Astrocyte of the cerebellum (primary cell): Measurements from ENCODE around the gene LZTS3.
"Not testable (repeated sequence)": the region's sequence is repeated elsewhere in the genome, so short reads cannot be mapped to it uniquely, and the experiment has no call there.

Experiments
- DNase-seq: peaks from one replicate; pipeline ENCODE4 v3.0.0-alpha.2; 2011; ENCODE audit warnings: low read depth
- H3K4me3 ChIP-seq: 2 replicates; pipeline ENCODE4 v1.5.1; 2011; ENCODE audit warnings: mild to moderate bottlenecking, low read depth, low read length, moderate library complexity
- CTCF ChIP-seq: IDR thresholded peaks from 2 replicates; pipeline ENCODE4 v1.5.1; 2012; ENCODE audit warnings: low read length, low read depth, moderate library complexity, mild to moderate bottlenecking; ENCODE audit errors: missing control alignments
- in situ Hi-C: cut with HindIII; loops from 2 replicates; pipeline ENCODE4 v1.10.0; 2017; ENCODE audit warnings: low sequenced_read_pairs

The LZTS3 gene

GRCh38 chr20:3172933-3173609 is at the start of gene LZTS3:
TSS of gene LZTS3 (minus strand) at chr20:3173549. CDS start at chr20:3167163, 6,386 bp downstream.
- H3K4me3 ChIP-seq = peak within 1 kb of the TSS; percentile 90
- no peak for DNase-seq
- no peak for TF ChIP-seq CTCF
- in situ Hi-C loops = no loop called here

GRCh38 chr20:3221398-3222226 is 48.3 kb upstream of the LZTS3 start:
- DNase-seq = no peak
- in situ Hi-C loops = no loop called here
- no peak overlapping the region for H3K4me3 ChIP-seq
- no peak for TF ChIP-seq CTCF

- in situ Hi-C loops = no loop called here
These were observed 45.1 kb upstream of the LZTS3 start for GRCh38 chr20:3218307-3218988.

GRCh38 chr20:3215359-3215917 is 42.1 kb upstream of the LZTS3 start:
- DNase-seq, in situ Hi-C loops, H3K4me3 ChIP-seq: not testable (repeated sequence)

More at GRCh38 chr20:3218307-3218988, 45.1 kb upstream of the LZTS3 start:
- no peak overlapping the region for H3K4me3 ChIP-seq
- peak; percentile 90 for TF ChIP-seq CTCF
- no peak for DNase-seq

GRCh38 chr20:3213226-3213625 is 39.9 kb upstream of the LZTS3 start:
- no peak for TF ChIP-seq CTCF
- in situ Hi-C loops = no loop called here
- H3K4me3 ChIP-seq = no peak overlapping the region
- DNase-seq = no peak

GRCh38 chr20:3210346-3210745 is 37.0 kb upstream of the LZTS3 start:
- peak overlapping the region; percentile 98 for H3K4me3 ChIP-seq
- in situ Hi-C loops = no loop called here
- TF ChIP-seq CTCF = no peak
- DNase-seq = no peak
